SK-N-SH treated with all-trans-retinoic acid at 6 μM for 48 hours (cell line): ENCODE measurements around the gene PRSS2.
"Not testable (repeated sequence)": the region's sequence is repeated elsewhere in the genome, so short reads cannot be mapped to it uniquely, and the experiment has no call there.

Experiments used
- ARNTL ChIP-seq: fragments of 450-650 bp; formaldehyde crosslinking; IDR thresholded peaks from 2 replicates; pipeline ENCODE4 v1.5.0; 2020; ENCODE audit warnings: low read depth, mild to moderate bottlenecking, moderate library complexity, borderline replicate concordance
- BACH2 ChIP-seq: fragments of 250-450 bp; sonication (Bioruptor Pico); IDR thresholded peaks from 2 replicates; pipeline ENCODE4 v1.9.0; 2021; ENCODE audit warnings: mild to moderate bottlenecking, borderline replicate concordance
- CREB5 ChIP-seq: fragments of 250-450 bp; sonication (Bioruptor Pico); IDR thresholded peaks from 2 replicates; pipeline ENCODE4 v1.5.1; 2020; ENCODE audit warnings: low read depth, mild to moderate bottlenecking, moderate library complexity
- GLIS3 ChIP-seq: fragments of 250-450 bp; sonication (Bioruptor Pico); IDR thresholded peaks from 2 replicates; pipeline ENCODE4 v1.5.0; 2020; ENCODE audit warnings: mild to moderate bottlenecking, moderate library complexity
- TOX ChIP-seq: fragments of 250-450 bp; sonication (Bioruptor Pico); IDR thresholded peaks from 2 replicates; pipeline ENCODE4 v1.8.0; 2021; ENCODE audit warnings: mild to moderate bottlenecking, moderate library complexity, borderline replicate concordance
- TF ChIP-seq, protein P1 (sequence below): fragments of 250-450 bp; sonication (Bioruptor Pico); IDR thresholded peaks from 2 replicates; pipeline ENCODE4 v1.8.0; 2021; ENCODE audit warnings: low read depth, mild to moderate bottlenecking, moderate library complexity, borderline replicate concordance
- TF ChIP-seq, protein P2 (sequence below): fragments of 250-450 bp; sonication (Bioruptor Pico); IDR thresholded peaks from 2 replicates; pipeline ENCODE4 v1.8.0; 2020; ENCODE audit warnings: mild to moderate bottlenecking, moderate library complexity, borderline replicate concordance

- TF ChIP-seq GLIS3; TOX (CRISPR knock-in tag); BACH2; ARNTL (CRISPR knock-in tag); CREB5: not testable (repeated sequence)
- TF ChIP-seq, protein P1, sequence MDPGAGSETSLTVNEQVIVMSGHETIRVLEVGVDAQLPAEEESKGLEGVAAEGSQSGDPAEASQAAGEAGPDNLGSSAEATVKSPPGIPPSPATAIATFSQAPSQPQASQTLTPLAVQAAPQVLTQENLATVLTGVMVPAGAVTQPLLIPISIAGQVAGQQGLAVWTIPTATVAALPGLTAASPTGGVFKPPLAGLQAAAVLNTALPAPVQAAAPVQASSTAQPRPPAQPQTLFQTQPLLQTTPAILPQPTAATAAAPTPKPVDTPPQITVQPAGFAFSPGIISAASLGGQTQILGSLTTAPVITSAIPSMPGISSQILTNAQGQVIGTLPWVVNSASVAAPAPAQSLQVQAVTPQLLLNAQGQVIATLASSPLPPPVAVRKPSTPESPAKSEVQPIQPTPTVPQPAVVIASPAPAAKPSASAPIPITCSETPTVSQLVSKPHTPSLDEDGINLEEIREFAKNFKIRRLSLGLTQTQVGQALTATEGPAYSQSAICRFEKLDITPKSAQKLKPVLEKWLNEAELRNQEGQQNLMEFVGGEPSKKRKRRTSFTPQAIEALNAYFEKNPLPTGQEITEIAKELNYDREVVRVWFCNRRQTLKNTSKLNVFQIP (CRISPR knock-in tag), result not testable (repeated sequence)
- TF ChIP-seq, protein P2, sequence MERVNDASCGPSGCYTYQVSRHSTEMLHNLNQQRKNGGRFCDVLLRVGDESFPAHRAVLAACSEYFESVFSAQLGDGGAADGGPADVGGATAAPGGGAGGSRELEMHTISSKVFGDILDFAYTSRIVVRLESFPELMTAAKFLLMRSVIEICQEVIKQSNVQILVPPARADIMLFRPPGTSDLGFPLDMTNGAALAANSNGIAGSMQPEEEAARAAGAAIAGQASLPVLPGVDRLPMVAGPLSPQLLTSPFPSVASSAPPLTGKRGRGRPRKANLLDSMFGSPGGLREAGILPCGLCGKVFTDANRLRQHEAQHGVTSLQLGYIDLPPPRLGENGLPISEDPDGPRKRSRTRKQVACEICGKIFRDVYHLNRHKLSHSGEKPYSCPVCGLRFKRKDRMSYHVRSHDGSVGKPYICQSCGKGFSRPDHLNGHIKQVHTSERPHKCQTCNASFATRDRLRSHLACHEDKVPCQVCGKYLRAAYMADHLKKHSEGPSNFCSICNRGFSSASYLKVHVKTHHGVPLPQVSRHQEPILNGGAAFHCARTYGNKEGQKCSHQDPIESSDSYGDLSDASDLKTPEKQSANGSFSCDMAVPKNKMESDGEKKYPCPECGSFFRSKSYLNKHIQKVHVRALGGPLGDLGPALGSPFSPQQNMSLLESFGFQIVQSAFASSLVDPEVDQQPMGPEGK (CRISPR knock-in tag), result not testable (repeated sequence)
Measured at GRCh38 chr7:142761606-142762005, 9.2 kb upstream of the PRSS2 start.
